ENCODE results near the gene MRPL21.

The MRPL21 gene

DNA sequence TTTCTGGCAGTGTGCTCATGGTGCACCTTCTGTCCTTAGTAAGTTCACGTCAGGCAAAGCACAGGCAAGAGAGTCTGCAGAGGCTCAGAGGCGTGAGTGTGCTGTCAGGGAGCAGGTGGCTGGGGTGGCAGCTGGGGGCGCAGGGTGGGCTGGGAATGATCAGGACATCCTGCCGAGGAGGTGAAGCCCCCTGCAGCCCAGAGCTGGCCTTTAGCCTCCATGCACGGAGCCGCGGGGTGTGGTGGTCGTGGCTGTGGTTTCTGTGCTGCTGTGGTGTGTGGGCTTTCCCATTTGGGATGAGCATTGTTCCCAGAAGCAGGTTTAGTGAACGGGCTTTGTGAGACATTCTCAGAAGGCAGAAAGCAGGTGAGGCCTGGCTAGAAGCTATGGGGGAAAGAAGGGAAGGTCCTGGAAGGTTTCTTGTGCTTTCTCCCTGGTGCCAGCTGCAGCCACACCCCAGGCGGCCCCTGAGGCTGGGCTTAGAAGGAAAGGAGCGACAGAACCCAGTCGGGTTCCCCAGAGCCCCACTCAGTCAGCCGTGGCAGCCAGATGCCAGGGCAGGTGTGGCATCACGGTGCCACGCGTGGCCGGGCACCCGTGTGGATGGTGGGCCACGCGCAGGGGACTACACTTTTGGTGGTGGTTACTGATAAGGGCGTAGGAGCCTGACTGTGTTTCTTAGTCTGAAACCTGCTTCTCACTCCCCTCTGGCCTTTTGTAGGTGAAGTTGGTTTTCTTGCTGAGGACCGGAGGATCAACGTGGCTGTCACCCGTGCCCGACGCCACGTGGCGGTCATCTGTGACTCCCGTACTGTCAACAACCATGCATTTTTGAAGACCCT is 32.1 kb upstream of the MRPL21 start:
- in situ Hi-C loops (cut with HindIII; ENCODE audit: low sequenced_read_pairs), result no loop called here

- in situ Hi-C loops (cut with HindIII; ENCODE audit: low sequenced_read_pairs), result no loop called here
Measured at GRCh38 chr11:68935066-68935465, 31.4 kb upstream of the MRPL21 start.

GRCh38 chr11:68934666-68935065 is 31.0 kb upstream of the MRPL21 start:
- in situ Hi-C loops (cut with HindIII; ENCODE audit: low sequenced_read_pairs), result no loop called here

GRCh38 chr11:68934321-68934645 is 30.7 kb upstream of the MRPL21 start:
- in situ Hi-C loops (cut with HindIII; ENCODE audit: low sequenced_read_pairs), result no loop called here

DNA sequence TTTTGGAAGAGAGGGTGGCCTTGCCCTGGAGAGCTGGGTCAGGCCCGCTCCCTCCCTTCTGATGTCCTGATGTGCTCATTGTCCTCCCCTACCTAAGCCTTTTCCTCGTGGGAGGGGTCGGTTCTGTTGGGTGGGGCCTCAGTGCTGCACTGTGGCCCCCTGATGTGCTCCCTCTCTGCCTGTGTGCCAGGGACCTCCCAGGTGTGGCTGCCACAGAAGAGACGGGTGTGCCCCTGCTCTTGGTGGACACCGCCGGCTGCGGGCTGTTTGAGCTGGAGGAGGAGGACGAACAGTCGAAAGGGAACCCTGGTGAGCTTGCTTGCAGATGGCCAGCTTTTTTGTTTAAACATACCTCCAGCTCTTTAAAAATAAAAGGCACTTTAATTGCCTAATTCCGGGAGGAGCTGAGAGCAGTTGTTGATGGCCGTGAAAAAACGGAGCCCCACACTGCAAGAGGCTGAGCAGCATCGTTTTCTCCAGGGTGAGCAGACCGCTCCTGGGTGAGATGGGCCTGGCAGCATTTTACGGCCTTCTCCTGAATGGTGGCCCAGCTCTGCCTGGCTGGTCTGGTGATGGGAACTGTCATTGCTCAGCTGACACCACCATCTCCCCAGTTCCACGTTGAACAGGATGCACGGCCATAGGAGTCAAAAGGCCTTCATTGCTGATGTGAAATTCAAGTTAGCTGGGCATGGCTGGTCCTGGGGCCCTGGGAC is 30.1 kb upstream of the MRPL21 start:
- in situ Hi-C loops (cut with HindIII; ENCODE audit: low sequenced_read_pairs), result no loop called here

GRCh38 chr11:68932933-68933577 is 29.4 kb upstream of the MRPL21 start:
- in situ Hi-C loops (cut with HindIII; ENCODE audit: low sequenced_read_pairs), result no loop called here

DNA sequence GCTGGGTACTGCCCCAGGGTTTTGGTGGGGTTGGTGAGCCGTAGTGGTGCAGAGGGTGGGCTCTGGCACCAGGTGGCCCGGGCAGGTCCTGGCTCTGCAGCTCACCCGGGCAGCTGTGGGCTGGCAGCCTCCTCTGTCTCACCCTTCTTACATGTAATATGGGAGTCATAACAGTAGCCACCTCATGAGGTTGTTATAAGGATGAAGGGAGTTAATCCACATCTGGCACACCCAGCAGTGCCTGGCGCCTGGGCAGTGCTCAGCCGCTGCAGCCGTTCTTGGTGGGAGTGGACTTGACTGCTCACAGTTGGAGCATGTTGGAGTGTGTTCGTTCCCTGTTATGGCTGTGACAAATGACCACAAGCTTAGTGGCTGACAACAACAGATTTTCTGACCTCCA is 28.7 kb upstream of the MRPL21 start:
- in situ Hi-C loops (cut with HindIII; ENCODE audit: low sequenced_read_pairs), result no loop called here

DNA sequence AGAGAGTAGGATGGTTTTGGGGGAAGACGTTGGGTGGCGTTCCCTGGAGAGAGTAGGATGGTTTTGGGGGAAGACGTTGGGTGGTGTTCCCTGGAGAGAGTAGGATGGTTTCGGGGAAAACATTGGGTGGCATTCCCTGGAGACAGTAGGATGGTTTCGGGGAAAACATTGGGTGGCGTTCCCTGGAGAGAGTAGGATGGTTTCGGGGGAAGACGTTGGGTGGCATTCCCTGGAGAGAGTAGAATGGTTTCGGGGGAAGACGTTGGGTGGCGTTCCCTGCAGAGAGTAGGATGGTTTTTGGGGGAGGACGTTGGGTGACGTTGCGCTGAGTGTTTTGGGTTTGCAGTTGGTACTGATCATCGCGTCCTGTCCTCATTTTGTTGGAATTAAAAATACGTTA is 28.3 kb upstream of the MRPL21 start:
- in situ Hi-C loops (cut with HindIII; ENCODE audit: low sequenced_read_pairs), result no loop called here

DNA sequence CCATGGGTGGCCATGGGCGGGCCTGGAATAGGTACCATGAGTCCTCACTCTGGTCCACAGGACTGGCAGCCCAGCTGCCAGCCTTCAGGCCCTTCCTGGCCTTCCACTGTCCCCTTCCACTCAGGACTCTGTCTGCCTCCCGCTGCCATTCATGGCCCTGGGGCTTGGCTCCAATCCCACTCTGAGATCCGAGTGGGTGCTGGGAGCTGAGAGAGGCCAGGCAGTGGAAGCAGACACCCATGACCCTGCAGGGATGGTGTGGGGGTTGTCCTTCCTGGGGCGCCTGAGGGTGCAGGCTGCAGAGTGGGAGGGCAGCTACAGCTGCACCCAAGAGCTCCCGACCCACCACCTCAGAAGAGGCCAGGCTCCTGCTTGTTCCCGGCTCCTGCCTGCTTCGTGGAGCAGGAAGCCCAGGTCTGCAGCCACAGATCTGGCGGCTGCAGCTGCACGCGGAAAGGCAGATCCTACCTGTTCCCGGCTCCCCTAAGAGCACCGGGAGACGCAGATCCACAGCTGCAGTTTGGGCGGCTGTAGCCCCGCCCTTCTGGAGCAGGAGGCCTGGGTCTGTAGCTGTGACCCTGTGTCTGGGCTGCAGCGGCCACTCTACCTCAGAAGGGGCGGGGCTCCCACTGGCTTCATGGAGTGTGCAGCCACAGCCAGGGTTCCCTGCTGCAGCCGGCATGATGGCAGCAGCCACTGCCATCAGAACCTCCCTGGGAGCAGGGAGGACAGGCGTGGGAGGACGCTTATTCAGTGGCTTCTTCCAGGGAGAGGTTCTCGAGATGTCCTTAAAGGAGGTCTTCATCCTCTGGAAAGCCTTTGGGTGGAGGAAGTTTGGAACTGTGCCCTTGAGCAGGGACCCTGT is 27.6 kb upstream of the MRPL21 start:
- in situ Hi-C loops (cut with HindIII; ENCODE audit: low sequenced_read_pairs), result no loop called here

- in situ Hi-C loops (cut with HindIII; ENCODE audit: low sequenced_read_pairs), result no loop called here
Measured at GRCh38 chr11:68929706-68930570, 26.3 kb upstream of the MRPL21 start.

DNA sequence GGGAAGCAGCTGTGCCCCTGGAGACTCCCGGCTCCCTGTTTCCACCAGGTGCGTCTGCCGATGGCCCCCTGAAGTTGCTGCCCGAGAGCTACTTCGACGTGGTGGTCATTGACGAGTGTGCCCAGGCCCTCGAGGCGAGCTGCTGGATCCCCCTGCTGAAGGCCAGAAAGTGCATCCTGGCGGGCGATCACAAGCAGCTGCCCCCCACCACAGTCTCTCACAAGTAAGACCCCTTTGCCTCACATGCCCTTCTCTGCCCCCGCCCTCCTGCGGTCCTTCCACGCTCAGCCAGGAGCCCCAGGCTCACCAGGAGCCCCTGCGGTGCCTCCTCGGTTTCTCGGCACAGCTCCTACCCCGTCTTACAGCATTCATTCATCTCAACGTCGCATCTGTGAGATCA is 25.5 kb upstream of the MRPL21 start:
- in situ Hi-C loops (cut with HindIII; ENCODE audit: low sequenced_read_pairs), result no loop called here

DNA sequence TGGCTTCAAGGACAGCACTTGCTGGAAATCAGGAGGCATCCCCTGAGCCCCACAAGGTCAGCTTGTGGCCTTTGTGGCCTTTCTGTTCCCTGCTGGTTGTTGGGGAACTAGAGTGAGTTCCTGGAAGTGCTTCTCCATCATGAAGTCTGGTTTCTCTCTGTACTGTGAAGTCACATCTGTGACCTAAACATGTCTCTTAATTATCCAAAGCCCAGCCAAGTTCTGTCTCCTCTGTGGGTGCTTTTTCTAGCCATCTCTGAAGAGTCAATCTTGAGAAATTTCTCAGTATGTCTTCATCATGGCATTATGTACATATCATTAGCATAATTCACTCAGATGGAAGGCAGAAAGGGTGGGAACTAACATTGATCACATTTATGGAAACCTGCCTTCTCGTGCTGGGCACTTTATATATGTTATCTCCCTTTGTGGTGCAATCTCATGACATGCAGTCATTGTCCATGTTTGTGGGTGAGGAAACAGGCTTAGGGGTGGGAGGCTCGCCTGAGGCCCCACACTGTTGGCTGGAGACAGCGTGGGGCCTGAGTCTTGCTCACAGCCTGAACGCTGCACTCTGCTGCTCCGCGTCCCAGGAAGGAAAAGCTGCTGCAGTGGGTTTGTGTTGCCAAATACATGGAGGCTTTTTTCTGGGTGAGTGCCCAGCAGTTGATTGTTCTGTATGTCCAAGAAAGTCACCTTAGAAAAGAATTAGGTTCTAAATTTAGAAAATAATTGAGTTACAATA is 24.7 kb upstream of the MRPL21 start:
- in situ Hi-C loops (cut with HindIII; ENCODE audit: low sequenced_read_pairs), result no loop called here

DNA sequence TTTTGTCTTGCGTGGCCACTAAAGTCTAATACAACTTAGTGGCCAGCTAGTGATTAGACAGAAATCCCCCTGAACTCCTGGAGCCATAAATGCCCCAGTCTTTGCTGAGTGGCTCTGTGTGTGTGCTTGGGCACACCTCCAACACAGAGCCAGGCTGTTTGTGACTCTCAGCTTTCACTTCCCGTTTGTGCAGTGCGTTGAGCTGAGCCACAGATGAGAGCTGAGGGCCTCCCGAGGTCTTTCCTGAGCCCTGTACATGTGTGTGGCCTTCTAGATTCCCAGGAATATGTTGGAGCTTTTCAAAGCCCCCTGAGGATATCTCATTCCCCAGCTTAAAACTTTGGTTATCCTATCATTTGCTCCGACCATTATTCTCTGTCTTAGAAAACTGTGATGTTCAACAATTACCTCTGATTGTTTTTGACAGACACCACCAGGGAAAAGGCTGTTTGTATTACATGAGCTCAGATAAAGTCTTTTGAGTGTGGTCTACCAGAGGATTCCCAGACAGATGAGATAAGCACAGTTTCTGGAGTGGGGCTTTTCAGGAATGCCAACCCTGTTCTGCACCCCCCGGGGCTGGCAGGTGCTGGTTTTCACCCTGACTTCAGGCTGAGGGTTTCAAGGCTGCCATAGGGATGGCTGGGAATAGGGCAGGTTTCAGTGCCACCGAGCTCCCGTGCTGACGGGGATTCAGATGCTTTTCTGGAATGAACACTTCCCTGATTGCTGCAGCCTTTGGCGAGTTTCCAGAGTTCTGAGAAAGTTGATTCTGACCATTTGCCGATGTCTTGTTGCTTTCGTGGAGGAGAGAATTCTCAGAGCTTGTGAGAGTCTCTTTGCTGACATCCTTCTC is 23.9 kb upstream of the MRPL21 start:
- in situ Hi-C loops (cut with HindIII; ENCODE audit: low sequenced_read_pairs), result no loop called here

DNA sequence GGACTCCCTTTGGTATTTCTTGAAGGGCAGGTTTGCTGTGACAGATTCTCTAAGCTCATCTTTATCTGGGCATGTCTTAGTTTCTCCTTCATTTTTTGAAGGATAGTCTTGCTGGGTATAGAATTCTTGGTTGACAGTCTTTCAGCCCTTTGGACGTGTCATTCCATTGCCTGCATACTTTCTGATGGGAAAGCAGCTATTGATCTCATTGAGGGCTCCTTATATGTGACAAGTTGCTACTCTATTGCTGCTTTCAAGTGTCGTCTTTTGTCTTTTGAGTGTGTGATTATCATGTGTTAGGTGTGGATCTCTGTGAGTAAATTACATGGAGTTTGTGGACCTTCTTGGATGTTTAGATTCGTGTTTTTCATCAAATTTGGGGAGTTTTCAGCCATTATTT is 22.0 kb upstream of the MRPL21 start:
- in situ Hi-C loops (cut with HindIII; ENCODE audit: low sequenced_read_pairs), result no loop called here

GRCh38 chr11:68924073-68924925 is 20.7 kb upstream of the MRPL21 start:
- in situ Hi-C loops (cut with HindIII; ENCODE audit: low sequenced_read_pairs), result no loop called here

DNA sequence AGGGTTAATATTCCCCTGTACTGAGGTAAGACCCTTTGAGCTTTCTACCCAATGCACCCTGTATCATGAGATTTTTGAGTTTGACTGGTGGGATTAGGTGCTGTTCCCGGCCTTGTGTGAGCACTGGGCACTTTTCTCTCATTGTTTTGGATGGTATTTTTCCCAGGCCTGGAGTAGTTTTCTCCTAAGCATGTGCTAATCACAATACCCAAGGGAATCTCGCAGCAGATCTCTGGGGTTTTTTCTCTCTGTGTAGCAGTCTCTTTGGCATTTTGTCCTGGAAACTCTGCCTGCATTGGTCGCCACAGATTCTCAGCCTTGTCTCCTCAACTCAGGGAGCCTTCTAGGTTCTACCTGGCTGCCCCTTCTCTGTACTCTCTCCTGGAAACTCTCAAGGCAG is 20.0 kb upstream of the MRPL21 start:
- in situ Hi-C loops (cut with HindIII; ENCODE audit: low sequenced_read_pairs), result no loop called here

DNA sequence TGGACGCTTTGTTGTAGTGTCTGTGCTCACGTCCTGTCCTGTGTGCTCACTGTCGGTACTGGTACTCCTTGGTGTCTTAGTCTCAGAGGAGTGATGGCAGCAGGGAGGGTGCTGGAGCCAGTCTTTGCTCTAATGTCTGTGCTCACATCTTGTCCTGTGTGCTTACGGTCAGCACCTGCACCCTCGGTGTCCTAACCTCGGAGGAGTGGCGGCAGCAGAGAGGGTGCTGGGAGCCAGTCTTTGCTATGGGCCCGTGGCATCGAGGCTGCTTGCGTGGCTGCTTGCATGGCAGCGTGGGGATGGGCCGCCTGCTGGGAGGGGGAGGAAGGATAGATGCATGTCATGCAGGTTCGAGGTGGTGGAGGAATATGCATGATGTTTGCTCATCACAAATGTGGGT is 12.8 kb upstream of the MRPL21 start:
- in situ Hi-C loops (cut with HindIII; ENCODE audit: low sequenced_read_pairs), result no loop called here

GRCh38 chr11:68914761-68915160 is 11.1 kb upstream of the MRPL21 start:
- in situ Hi-C loops (cut with HindIII; ENCODE audit: low sequenced_read_pairs), result no loop called here

Data from DLD1 (cell line).